Parathyroid adenoma (tissue), 2 donors: ENCODE measurements around the gene CHD3.

Source experiments
- H2AFZ ChIP-seq: fragments of 300-600 bp; sonication (generic); one replicate; pipeline ENCODE4 v1.7.0; 2017; ENCODE audit warnings: antibody characterized with exemption, mild to moderate bottlenecking
- H3K27ac ChIP-seq: fragments of 300-600 bp; sonication (generic); one replicate; pipeline ENCODE4 v1.7.0; 2017
- H3K27me3 ChIP-seq: fragments of 300-600 bp; sonication (generic); one replicate; pipeline ENCODE4 v1.7.0; 2017; ENCODE audit warnings: low read length; ENCODE audit not compliant: control insufficient read depth, insufficient read depth
- H3K36me3 ChIP-seq: fragments of 300-600 bp; sonication (generic); one replicate; pipeline ENCODE4 v1.7.0; 2017; ENCODE audit warnings: low read length; ENCODE audit not compliant: control insufficient read depth, insufficient read depth
- H3K4me1 ChIP-seq: fragments of 300-600 bp; sonication (generic); one replicate; pipeline ENCODE4 v1.7.0; 2017; ENCODE audit warnings: control low read depth
- H3K4me2 ChIP-seq: fragments of 300-600 bp; sonication (generic); one replicate; pipeline ENCODE4 v1.7.0; 2017; ENCODE audit warnings: low read length
- H3K4me3 ChIP-seq: fragments of 300-600 bp; sonication (generic); one replicate; pipeline ENCODE4 v1.7.0; 2017; ENCODE audit warnings: low read depth, low read length
- H3K79me2 ChIP-seq: fragments of 300-600 bp; sonication (generic); one replicate; pipeline ENCODE4 v1.7.0; 2017; ENCODE audit warnings: control low read depth
- H3K9ac ChIP-seq: fragments of 300-600 bp; sonication (generic); one replicate; pipeline ENCODE4 v1.7.0; 2017; ENCODE audit warnings: mild to moderate bottlenecking
- H3K9me3 ChIP-seq: fragments of 300-600 bp; sonication (generic); one replicate; pipeline ENCODE4 v1.7.0; 2017; ENCODE audit warnings: low read length; ENCODE audit not compliant: control insufficient read depth
- TF ChIP-seq, protein P1 (sequence below): fragments of 300-600 bp; sonication (generic); IDR thresholded peaks from one replicate; pipeline ENCODE4 v1.7.0; 2017; ENCODE audit warnings: antibody characterized with exemption, mild to moderate bottlenecking
- donor health status: primary hyperparathyroidism.

Gene CHD3

DNA sequence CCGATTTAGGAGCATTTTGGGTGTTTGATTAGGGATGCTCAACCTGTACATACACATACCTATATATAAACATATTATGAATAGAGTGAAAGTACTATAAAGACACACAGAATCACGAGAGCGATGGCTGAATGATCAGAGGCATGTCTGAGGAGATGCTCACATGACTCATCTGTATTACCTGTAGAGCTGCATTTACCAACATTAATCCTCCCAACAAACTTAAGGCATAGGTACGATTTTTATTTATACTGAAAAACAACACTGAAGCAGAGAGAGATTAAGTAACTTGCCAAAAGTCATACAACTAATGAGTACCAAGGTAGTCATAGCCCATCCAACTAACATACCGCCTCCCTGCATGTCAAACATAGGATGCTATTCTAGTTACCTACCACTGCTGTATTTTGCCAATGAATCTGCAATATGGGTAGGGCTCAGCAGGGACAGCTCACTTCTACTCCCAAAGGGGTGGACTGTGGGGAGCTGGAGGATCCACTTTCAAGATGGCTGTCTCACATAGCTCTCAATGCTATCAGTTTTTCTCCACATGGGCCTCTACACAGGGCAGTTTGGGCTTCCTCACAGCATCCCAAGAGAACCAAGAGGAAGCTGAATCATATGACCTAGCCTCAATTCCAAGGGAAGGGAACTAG lies 23.5 kb upstream of the CHD3 start:
- TF ChIP-seq, protein P1, sequence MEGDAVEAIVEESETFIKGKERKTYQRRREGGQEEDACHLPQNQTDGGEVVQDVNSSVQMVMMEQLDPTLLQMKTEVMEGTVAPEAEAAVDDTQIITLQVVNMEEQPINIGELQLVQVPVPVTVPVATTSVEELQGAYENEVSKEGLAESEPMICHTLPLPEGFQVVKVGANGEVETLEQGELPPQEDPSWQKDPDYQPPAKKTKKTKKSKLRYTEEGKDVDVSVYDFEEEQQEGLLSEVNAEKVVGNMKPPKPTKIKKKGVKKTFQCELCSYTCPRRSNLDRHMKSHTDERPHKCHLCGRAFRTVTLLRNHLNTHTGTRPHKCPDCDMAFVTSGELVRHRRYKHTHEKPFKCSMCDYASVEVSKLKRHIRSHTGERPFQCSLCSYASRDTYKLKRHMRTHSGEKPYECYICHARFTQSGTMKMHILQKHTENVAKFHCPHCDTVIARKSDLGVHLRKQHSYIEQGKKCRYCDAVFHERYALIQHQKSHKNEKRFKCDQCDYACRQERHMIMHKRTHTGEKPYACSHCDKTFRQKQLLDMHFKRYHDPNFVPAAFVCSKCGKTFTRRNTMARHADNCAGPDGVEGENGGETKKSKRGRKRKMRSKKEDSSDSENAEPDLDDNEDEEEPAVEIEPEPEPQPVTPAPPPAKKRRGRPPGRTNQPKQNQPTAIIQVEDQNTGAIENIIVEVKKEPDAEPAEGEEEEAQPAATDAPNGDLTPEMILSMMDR, result no peak
- Histone ChIP-seq H3K4me3 (no peak overlapping the region), H3K9ac (no peak overlapping the region), H3K36me3 (no peaks in the 10 kb centered on the region), H3K4me2 (no peak overlapping the region), H3K79me2 (peaks cover 13% of the 10 kb centered on the region), H2AFZ (no peak overlapping the region), H3K4me1 (no peaks in the 10 kb centered on the region), H3K9me3 (no peaks in the 10 kb centered on the region), H3K27me3 (no peaks in the 10 kb centered on the region), H3K27ac (no peak overlapping the region)

DNA sequence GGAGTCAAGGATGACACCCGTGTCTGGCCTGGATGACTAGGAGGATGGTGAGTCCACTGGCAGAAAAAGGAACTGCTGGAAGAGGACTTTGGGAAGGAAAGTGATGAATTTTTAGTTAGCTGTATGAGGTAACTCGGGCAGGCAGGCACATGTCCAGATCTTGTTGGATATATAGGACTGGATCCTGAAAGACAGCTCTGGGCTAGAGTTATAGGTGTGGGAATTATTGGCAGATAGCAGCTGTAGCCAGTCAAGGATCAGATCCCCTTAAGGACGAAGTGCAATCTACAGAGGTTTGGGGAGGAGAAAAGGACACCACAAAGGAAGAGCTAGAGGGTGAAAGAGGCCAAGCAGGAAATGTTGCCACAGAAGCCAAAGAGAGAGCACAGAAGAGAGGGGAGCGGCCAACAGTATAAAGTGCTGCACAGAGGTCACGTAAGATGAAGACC lies 20.7 kb upstream of the CHD3 start:
- TF ChIP-seq, protein P1, result no peak
- no peaks in the 10 kb centered on the region for H3K36me3 ChIP-seq
- H3K4me2 ChIP-seq, result no peak overlapping the region
- no peak overlapping the region for H3K9ac ChIP-seq
- H3K4me1 ChIP-seq, result no peaks in the 10 kb centered on the region
- H3K27ac ChIP-seq, result no peak overlapping the region
- no peak overlapping the region for H2AFZ ChIP-seq
- peaks cover 4% of the 10 kb centered on the region for H3K79me2 ChIP-seq
- no peaks in the 10 kb centered on the region for H3K27me3 ChIP-seq
- H3K4me3 ChIP-seq, result no peak overlapping the region
- H3K9me3 ChIP-seq, result no peaks in the 10 kb centered on the region

DNA sequence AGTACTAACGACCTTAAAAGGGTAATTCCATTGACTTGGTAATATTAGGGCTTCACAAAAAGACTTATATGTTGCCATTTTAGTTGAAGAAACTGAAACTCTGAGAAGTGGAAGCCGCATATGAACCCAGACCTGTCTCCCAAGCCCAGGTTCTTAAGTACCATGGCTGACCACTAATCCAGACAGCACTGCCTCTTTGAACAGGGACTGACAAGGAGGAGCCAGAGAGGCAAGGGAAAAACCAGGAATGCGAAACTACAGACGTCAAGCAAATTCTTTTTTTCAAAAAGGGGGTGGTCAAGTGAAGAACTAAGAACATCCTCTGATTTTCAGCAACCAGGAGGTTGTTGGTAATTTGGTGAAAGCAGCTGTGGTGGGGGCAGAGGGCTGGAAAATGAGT lies 15.5 kb upstream of the CHD3 start:
- Histone ChIP-seq H3K27ac (no peak overlapping the region), H3K9me3 (no peaks in the 10 kb centered on the region), H3K36me3 (no peaks in the 10 kb centered on the region), H3K27me3 (no peaks in the 10 kb centered on the region), H3K4me1 (no peaks in the 10 kb centered on the region), H3K79me2 (no peaks in the 10 kb centered on the region), H3K4me3 (no peak overlapping the region), H3K4me2 (no peak overlapping the region), H2AFZ (no peak overlapping the region), H3K9ac (no peak overlapping the region)
- TF ChIP-seq, protein P1, result no peak

DNA sequence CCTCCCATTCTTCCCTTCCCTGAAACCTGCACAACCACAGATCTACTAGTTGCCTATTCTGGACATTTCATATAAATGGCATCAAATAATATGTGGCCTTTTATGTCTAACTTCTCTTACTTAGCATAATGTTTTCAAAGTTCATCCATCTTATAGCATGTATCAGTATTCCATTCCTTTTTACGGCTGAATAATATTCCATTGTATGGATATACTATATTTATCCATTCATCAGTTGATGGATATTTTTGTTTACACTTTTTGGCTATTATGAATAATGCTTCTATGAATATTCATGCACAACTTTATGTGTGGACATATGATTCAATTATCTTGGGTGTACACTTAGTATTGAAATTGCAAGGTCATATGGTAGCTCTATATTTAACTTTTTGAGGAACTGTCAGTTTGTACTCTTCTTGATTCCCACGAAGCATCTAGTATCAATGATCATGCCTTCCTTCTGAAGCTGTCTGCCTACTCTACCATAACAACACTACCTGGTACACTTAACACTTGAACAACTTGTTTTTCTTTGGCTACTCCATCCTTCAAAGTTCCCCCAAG lies 12.7 kb upstream of the CHD3 start:
- no peaks in the 10 kb centered on the region for H3K36me3 ChIP-seq
- no peaks in the 10 kb centered on the region for H3K9me3 ChIP-seq
- TF ChIP-seq, protein P1, result no peak
- no peak overlapping the region for H3K27ac ChIP-seq
- H3K9ac ChIP-seq, result no peak overlapping the region
- no peak overlapping the region for H2AFZ ChIP-seq
- no peak overlapping the region for H3K4me2 ChIP-seq
- H3K4me3 ChIP-seq, result no peak overlapping the region
- H3K79me2 ChIP-seq, result no peaks in the 10 kb centered on the region
- no peaks in the 10 kb centered on the region for H3K4me1 ChIP-seq
- H3K27me3 ChIP-seq, result no peaks in the 10 kb centered on the region

DNA sequence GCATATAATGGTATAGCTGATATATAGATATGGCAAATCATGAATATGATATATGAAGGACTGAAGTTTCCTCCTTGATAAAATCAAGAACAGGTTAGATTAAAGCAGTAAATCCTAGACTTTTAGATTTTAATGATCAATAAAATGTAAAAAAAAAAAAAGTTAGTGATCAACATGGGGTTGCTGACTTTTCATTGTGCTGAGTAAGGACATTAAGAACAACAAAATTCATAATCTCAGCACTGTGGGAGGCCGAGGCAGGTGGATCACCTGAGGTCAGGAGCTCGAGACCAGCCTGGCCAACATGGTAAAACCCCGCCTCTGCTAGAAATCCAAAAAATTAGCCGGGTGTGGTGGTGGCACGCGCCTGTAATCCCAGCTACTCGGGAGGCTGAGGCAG lies 10.4 kb upstream of the CHD3 start:
- no peaks in the 10 kb centered on the region for H3K79me2 ChIP-seq
- H3K9me3 ChIP-seq, result no peaks in the 10 kb centered on the region
- no peak overlapping the region for H3K4me3 ChIP-seq
- H3K27me3 ChIP-seq, result no peaks in the 10 kb centered on the region
- H3K4me1 ChIP-seq, result peaks cover 5% of the 10 kb centered on the region
- no peak overlapping the region for H2AFZ ChIP-seq
- H3K36me3 ChIP-seq, result no peaks in the 10 kb centered on the region
- no peak overlapping the region for H3K27ac ChIP-seq
- no peak overlapping the region for H3K9ac ChIP-seq
- no peak overlapping the region for H3K4me2 ChIP-seq
- TF ChIP-seq, protein P1, result no peak
